Gastrocnemius medialis (tissue), 4 donors: ENCODE data around the gene NR6A1.

Experiments used
- CTCF ChIP-seq, 5 experiments: fragments of 450-650 bp in 3 of 5; fragments of 200-600 bp in 2 of 5; sonication (generic) in 2 of 5; IDR thresholded peaks in 4 of 5; conservative IDR thresholded peaks in 1 of 5; 1 replicate in 4 of 5; 2 replicates in 1 of 5; pipeline ENCODE4 v1.5.1; 2016 to 2019; ENCODE audit warnings: antibody characterized with exemption in 5 of 5, mild to moderate bottlenecking in 3 of 5, moderate library complexity in 3 of 5
- POLR2A ChIP-seq, 2 donors: fragments of 450-650 bp; IDR thresholded peaks; one replicate each; pipeline ENCODE4 v1.6.1; 2017; ENCODE audit warnings: antibody characterized with exemption in 2 of 2, mild to moderate bottlenecking in 2 of 2, moderate library complexity in 2 of 2

GRCh38 chr9:124676159-124676551, 95.0 kb downstream of the NR6A1 start:
- TF ChIP-seq CTCF (IDR thresholded peaks at IDR 0.05 in 4 of 5, conservative IDR thresholded peaks at IDR 0.05 in 1 of 5), result no peak
- no peak for TF ChIP-seq POLR2A (IDR thresholded peaks at IDR 0.05)
